ENCODE results near the gene DMXL1.
"Not testable (repeated sequence)": the region's sequence is repeated elsewhere in the genome, so short reads cannot be mapped to it uniquely, and the experiment has no call there.

DMXL1 gene

DNA sequence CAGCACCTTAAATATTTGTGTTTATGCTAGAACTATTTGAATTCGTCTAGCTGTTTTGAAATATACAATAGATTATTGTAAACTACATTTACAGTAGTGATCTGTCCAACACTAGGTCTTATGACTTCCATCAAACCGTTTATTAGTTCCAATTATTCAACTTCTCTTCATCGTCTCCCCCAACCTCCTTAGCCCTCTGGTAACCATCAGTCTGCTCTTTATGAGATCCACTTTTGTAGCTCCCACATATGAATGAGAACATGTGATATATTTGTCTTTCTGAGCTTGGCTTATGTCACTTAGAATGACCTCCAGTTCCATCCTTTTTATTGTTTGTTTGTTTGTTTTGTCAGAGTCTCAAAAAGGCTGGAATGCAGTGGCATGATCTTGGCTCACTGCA is 11.8 kb downstream of the DMXL1 start:
- H3K27ac ChIP-seq, result no peak overlapping the region
- no peak overlapping the region for H3K4me3 ChIP-seq
- H3K9me3 ChIP-seq (ENCODE audit: low read depth, low read length), result no peaks in the 10 kb centered on the region
- no peak for DNase-seq (ENCODE audit: low read depth, low spot score)
- H3K9ac ChIP-seq (ENCODE audit: insufficient read length), result no peak overlapping the region
- peaks cover 4% of the 10 kb centered on the region; the same call in 1 of the 2 replicates for H3K36me3 ChIP-seq (ENCODE audit: insufficient read depth, low read length)
- TF ChIP-seq FOXP2 (optimal IDR thresholded peaks at IDR 0.05; ENCODE audit: control extremely low read depth, extremely low read length, insufficient read depth), result no peak
- no peak for TF ChIP-seq POLR2AphosphoS5 (IDR thresholded peaks at IDR 0.05; ENCODE audit: borderline replicate concordance, low read depth, low read length)
- TF ChIP-seq EZH2 (IDR thresholded peaks at IDR 0.05), result no peak

DNA sequence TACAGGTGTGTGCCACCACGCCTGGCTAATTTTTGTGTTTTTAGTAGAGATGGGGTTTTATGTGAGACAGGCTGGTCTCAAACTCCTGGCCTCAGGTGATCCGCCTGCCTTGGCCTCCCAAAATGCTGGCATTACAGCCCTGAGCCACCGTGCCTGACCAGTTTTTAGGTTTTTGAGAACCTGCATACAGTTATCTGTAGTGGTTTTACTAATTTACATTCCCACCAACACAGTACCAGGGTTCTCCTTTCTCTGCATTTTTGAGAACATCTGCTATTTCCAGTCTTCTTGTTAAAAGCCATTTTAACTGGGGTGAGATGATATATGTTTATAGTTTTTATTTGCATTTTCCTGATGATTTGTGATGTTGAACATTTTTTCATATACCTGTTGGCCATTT is 12.8 kb downstream of the DMXL1 start:
- Histone ChIP-seq H3K27ac (no peak overlapping the region), H3K36me3 (ENCODE audit: insufficient read depth, low read length) (peaks cover 4% of the 10 kb centered on the region; the same call in 1 of the 2 replicates), H3K9me3 (ENCODE audit: low read depth, low read length) (no peaks in the 10 kb centered on the region), H3K9ac (ENCODE audit: insufficient read length) (no peak overlapping the region), H3K4me3 (no peak overlapping the region)
- no peak for TF ChIP-seq FOXP2 (optimal IDR thresholded peaks at IDR 0.05; ENCODE audit: control extremely low read depth, extremely low read length, insufficient read depth)
- no peak for TF ChIP-seq POLR2AphosphoS5 (IDR thresholded peaks at IDR 0.05; ENCODE audit: borderline replicate concordance, low read depth, low read length)
- DNase-seq (ENCODE audit: low read depth, low spot score), result no peak

DNA sequence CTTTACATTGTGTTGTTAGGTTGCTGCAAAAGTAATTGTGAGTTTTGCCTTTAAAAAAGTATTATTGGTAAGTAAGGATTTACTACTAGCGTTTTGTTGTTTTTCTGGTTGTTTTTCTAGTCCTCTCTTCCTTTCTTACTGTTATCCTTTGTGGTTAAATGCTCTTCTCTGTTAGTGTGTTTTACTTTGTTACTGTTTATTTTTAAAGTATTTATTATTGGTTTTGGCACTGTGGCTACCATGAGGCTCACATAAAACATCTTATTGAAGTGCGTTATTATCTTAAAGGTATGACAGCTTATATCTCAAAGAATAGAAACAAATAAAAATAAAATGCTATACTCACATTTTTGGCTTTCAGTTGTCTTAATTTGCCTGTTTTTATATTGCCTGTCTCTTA is 17.6 kb downstream of the DMXL1 start:
- Histone ChIP-seq H3K9me3 (ENCODE audit: low read depth, low read length) (no peaks in the 10 kb centered on the region), H3K27ac (0 out of 2 replicates have a peak overlapping the region, but pooled peaks have one; percentile 4), H3K4me3 (no peak overlapping the region), H3K9ac (ENCODE audit: insufficient read length) (no peak overlapping the region), H3K36me3 (ENCODE audit: insufficient read depth, low read length) (peaks cover 4% of the 10 kb centered on the region; the same call in 1 of the 2 replicates)
- DNase-seq (ENCODE audit: low read depth, low spot score), result no peak
- TF ChIP-seq EZH2 (IDR thresholded peaks at IDR 0.05), result no peak
- no peak for TF ChIP-seq FOXP2 (optimal IDR thresholded peaks at IDR 0.05; ENCODE audit: control extremely low read depth, extremely low read length, insufficient read depth)
- no peak for TF ChIP-seq POLR2AphosphoS5 (IDR thresholded peaks at IDR 0.05; ENCODE audit: borderline replicate concordance, low read depth, low read length)

DNA sequence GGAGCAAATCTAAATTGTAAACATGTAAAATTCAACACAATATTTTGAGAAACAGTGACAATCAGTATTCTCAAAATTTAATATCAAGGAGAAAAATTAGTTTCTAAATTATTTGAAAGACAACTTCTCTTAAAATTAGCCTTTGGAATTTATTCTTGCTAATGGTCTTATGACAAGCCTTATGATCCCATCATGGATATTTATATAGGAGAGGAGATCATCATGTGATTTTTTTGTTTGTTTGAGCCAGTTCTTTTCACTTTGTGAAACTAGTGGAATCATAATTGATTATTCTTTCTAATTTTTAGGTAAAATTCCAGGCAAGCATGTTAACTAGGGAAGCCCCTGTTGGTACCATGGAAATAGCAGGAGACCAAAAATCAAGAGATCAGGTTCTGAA is 24.7 kb downstream of the DMXL1 start:
- DNase-seq (ENCODE audit: low read depth, low spot score), result no peak
- no peaks in the 10 kb centered on the region for H3K9me3 ChIP-seq (ENCODE audit: low read depth, low read length)
- H3K4me3 ChIP-seq, result no peak overlapping the region
- H3K27ac ChIP-seq, result no peak overlapping the region
- 0 out of 2 replicates have a peak, but pooled peaks cover 9% of the 10 kb centered on the region for H3K36me3 ChIP-seq (ENCODE audit: insufficient read depth, low read length)
- H3K9ac ChIP-seq (ENCODE audit: insufficient read length), result no peak overlapping the region
- TF ChIP-seq FOXP2 (optimal IDR thresholded peaks at IDR 0.05; ENCODE audit: control extremely low read depth, extremely low read length, insufficient read depth) (no peak), POLR2AphosphoS5 (IDR thresholded peaks at IDR 0.05; ENCODE audit: borderline replicate concordance, low read depth, low read length) (no peak), EZH2 (IDR thresholded peaks at IDR 0.05) (no peak)

DNA sequence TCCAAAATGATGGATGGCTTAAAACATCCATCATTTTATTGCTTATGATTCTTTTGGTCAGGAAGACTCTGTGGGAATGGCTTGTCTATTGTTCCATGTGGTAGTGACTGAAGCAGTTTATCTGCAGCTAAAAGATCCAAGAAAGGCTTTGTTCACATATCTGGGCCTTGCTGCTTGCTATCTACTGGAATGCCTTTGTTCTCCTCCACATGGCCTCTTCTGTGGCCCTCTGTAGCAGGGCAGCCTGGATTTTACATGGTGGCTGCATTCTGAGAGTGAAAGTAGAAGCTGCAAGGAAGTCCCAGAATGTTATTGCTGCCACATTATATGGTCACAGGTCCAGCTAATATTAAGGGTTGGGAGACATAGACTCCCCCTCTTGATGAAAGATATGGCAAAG is 35.1 kb downstream of the DMXL1 start:
- no peak overlapping the region for H3K27ac ChIP-seq
- peaks cover 12% of the 10 kb centered on the region; the same call in 1 of the 2 replicates for H3K36me3 ChIP-seq (ENCODE audit: insufficient read depth, low read length)
- no peak for DNase-seq (ENCODE audit: low read depth, low spot score)

DNA sequence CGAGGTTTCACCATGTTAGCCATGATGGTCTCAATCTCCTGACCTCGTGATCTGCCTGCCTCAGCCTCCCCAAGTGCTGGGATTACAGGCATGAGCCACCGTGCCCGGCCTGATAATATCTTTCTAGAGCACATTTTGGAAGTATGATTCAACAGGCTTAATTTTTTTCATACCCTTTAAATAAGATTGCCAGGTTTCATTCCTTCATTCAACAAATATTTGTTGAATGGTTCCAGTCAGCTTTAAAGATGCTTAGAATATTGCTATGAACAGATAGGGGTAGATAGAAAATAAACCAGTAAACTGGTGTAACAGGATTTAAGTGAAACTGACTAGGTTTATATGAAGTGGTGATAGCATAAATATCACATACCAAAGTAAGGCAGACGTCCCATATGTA is 41.3 kb downstream of the DMXL1 start:
- Histone ChIP-seq H3K9me3 (ENCODE audit: low read depth, low read length) (no peaks in the 10 kb centered on the region), H3K9ac (ENCODE audit: insufficient read length) (no peak overlapping the region), H3K4me3 (no peak overlapping the region), H3K27ac (no peak overlapping the region), H3K36me3 (ENCODE audit: insufficient read depth, low read length) (peaks cover 29% of the 10 kb centered on the region)
- DNase-seq (ENCODE audit: low read depth, low spot score), result no peak
- TF ChIP-seq EZH2 (IDR thresholded peaks at IDR 0.05), result no peak

More for the DNA sequence above, 35.1 kb downstream of the DMXL1 start:
- H3K9ac ChIP-seq (ENCODE audit: insufficient read length), result no peak overlapping the region
- no peaks in the 10 kb centered on the region for H3K9me3 ChIP-seq (ENCODE audit: low read depth, low read length)
- H3K4me3 ChIP-seq, result no peak overlapping the region
- TF ChIP-seq FOXP2 (optimal IDR thresholded peaks at IDR 0.05; ENCODE audit: control extremely low read depth, extremely low read length, insufficient read depth) (no peak), EZH2 (IDR thresholded peaks at IDR 0.05) (no peak), POLR2AphosphoS5 (IDR thresholded peaks at IDR 0.05; ENCODE audit: borderline replicate concordance, low read depth, low read length) (no peak)

DNA sequence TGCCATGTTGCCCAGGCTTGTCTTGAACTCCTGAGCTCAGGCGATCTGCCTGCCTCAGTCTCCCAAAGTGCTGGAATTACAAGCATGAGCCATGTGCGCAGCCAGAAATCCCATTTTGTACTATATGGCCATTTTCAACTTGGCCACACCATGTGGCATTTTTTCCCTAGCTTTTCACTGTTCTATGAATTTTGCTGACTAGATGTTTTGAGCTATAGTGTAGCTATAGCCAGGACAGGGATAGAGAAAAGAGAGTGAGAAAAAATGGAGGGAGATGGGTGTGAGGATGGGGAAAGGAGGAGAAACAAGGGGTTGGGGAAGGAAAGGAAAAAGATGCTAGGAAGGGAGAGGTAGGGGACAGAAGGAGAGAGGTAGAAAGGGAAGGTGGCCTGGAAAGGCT is 46.4 kb downstream of the DMXL1 start:
- no peak for TF ChIP-seq EZH2 (IDR thresholded peaks at IDR 0.05)
- no peak for TF ChIP-seq POLR2AphosphoS5 (IDR thresholded peaks at IDR 0.05; ENCODE audit: borderline replicate concordance, low read depth, low read length)
- no peak for TF ChIP-seq FOXP2 (optimal IDR thresholded peaks at IDR 0.05; ENCODE audit: control extremely low read depth, extremely low read length, insufficient read depth)
- Histone ChIP-seq H3K27ac (no peak overlapping the region), H3K4me3 (no peak overlapping the region), H3K36me3 (ENCODE audit: insufficient read depth, low read length) (peaks cover 45% of the 10 kb centered on the region), H3K9ac (ENCODE audit: insufficient read length) (no peak overlapping the region), H3K9me3 (ENCODE audit: low read depth, low read length) (no peaks in the 10 kb centered on the region)
- DNase-seq (ENCODE audit: low read depth, low spot score), result no peak

DNA sequence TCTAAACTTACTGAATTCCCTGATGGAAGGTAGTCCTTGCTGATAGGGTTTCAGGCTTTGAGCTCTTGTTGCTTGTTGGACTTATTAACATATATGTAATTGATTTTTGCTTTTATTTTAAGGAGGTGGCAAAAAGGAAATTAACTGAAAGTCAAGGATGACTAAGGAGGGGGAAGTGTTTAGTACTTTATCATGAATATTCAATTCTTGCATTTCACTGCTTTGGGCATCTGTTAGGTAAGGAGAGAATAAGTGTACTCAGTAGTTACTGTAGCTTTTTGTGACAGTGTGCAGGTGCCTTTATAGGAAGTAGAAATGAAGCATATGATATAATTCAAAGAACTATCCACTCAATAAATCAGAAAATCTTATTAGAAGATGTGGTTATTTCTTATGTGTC is 47.1 kb downstream of the DMXL1 start:
- Histone ChIP-seq H3K36me3 (ENCODE audit: insufficient read depth, low read length) (peaks cover 45% of the 10 kb centered on the region), H3K27ac (no peak overlapping the region), H3K4me3 (no peak overlapping the region), H3K9ac (ENCODE audit: insufficient read length) (no peak overlapping the region), H3K9me3 (ENCODE audit: low read depth, low read length) (no peaks in the 10 kb centered on the region)
- DNase-seq (ENCODE audit: low read depth, low spot score), result no peak
- TF ChIP-seq EZH2 (IDR thresholded peaks at IDR 0.05), result no peak
- TF ChIP-seq POLR2AphosphoS5 (IDR thresholded peaks at IDR 0.05; ENCODE audit: borderline replicate concordance, low read depth, low read length), result no peak
- TF ChIP-seq FOXP2 (optimal IDR thresholded peaks at IDR 0.05; ENCODE audit: control extremely low read depth, extremely low read length, insufficient read depth), result no peak

DNA sequence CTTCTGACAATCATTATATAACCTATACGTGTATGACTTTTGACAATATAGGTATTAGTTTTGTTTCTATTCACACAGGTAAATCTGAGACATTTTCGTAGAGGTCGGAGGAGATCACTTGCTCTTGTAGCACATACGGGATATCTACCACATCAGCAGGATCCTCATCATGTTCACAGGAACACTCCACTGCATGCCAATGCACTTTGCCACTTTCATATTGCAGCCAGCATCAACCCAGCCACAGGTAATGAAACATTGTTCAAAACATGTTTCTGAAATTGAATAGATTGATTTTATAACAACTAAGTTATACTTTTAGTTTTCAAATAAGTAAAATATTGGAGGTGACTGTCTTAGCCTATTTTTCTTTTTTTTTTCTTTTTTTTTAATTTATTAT is 50.0 kb downstream of the DMXL1 start:
- no peak for DNase-seq (ENCODE audit: low read depth, low spot score)
- Histone ChIP-seq H3K36me3 (ENCODE audit: insufficient read depth, low read length) (peaks cover 41% of the 10 kb centered on the region), H3K9me3 (ENCODE audit: low read depth, low read length) (no peaks in the 10 kb centered on the region), H3K9ac (ENCODE audit: insufficient read length) (no peak overlapping the region), H3K27ac (no peak overlapping the region), H3K4me3 (no peak overlapping the region)
- TF ChIP-seq FOXP2 (optimal IDR thresholded peaks at IDR 0.05; ENCODE audit: control extremely low read depth, extremely low read length, insufficient read depth) (no peak), EZH2 (IDR thresholded peaks at IDR 0.05) (no peak)

DNA sequence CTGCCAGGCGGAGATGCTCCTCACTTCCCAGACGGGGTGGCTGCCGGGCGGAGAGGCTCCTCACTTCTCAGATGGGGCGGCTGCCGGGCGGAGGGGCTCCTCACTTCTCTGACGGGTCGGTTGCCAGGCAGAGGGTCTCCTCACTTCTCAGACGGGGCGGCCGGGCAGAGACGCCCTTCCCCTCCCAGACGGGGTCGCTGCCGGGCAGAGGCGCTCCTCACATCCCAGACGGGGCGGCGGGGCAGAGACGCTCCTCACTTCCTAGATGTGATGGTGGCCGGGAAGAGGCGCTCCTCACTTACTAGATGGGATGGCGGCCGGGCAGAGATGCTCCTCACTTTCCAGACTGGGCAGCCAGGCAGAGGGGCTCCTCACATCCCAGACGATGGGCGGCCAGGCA is 51.6 kb downstream of the DMXL1 start:
- H3K9ac ChIP-seq (ENCODE audit: insufficient read length); H3K9me3 ChIP-seq (ENCODE audit: low read depth, low read length): not testable (repeated sequence)
- peaks cover 25% of the 10 kb centered on the region for H3K36me3 ChIP-seq (ENCODE audit: insufficient read depth, low read length)

More for the DNA sequence above, 51.6 kb downstream of the DMXL1 start:
- H3K27ac ChIP-seq; DNase-seq (ENCODE audit: low read depth, low spot score); H3K4me3 ChIP-seq: not testable (repeated sequence)

Data from SK-N-MC (cell line).